Epithelial cell of esophagus (primary cell): Measurements from ENCODE around the gene ESYT2.
A peak's percentile ranks its signal among the peaks of the same experiment; 100 is the strongest.

Experiments used
- DNase-seq: peaks from one replicate; pipeline ENCODE4 v3.0.0; 2010; ENCODE audit warnings: low read depth
- H3K4me3 ChIP-seq: 2 replicates; pipeline ENCODE4 v1.5.1; 2011; ENCODE audit warnings: mild to moderate bottlenecking, low read length, control low read depth
- CTCF ChIP-seq: IDR thresholded peaks from 2 replicates; pipeline ENCODE4 v1.5.1; 2011; ENCODE audit warnings: low read depth, mild to moderate bottlenecking, low read length, control low read depth, inconsistent platforms; ENCODE audit not compliant: insufficient read depth; ENCODE audit errors: missing control alignments

The ESYT2 gene

DNA sequence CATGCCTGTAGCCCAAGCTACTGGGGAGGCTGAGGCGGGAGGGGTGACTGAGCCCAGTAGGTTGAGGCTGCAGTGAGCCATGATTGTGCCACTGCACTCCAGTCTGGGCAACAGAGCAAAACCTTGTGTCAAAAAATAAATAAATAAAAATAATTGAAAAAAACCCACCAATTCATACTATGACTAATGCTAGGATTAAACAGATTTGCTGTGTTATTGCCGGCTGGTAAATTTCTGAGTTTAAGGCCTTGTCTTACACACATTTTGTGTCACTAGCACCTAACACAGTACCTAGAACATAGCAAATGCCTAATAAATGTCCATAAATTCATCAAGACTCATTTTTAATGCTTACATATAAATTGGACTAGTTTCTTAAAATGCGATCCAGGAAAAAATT, 8.7 kb downstream of the ESYT2 start:
- DNase-seq, result no peak
- TF ChIP-seq CTCF, result no peak
- no peak overlapping the region for H3K4me3 ChIP-seq

- no peak for TF ChIP-seq CTCF
- no peak overlapping the region for H3K4me3 ChIP-seq
- no peak for DNase-seq
These were observed 9.6 kb downstream of the ESYT2 start for GRCh38 chr7:158819571-158820203.

DNA sequence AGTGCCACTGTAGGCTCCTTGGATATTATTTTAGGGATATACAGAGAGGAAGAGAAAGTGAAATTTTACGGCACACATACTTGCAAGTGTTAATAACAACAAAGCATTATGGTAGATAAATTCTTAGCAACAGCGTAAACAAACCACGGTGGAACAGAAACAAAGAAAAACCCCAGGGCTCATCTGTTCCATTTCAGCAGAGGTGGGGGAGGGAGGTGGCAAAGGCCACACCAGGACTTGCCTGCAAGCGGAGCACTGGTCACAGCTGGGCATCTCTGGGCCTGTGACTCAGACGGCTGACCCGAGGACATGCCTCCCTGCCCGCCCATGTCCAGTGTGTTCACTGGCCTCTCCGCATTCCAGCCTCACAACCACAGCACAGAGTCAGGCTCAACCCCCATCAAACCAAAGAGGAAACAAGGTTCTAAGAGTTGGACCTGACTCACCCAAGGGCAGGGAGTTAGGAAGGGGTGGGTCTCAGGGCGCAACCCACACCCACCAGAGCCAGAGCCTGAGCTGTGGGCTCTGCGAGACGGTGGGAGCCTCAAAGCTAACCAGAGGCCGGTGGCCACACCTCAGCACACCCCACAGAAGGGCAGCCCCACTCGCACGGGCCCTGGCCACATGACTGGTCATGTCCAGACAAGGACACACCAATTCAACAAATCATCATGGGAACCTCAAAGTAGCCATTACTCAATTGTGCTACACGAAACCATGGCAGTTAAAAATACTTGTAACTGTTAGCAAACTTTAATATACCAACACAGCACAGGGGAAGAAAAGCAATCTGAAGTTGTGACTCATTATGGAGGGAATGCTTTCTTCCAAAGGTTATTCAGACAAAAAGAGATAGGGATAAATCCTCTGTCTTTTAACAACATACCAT, 10.7 kb downstream of the ESYT2 start:
- DNase-seq, result peak; percentile 91
- H3K4me3 ChIP-seq, result peak overlapping the region; percentile 51
- no peak for TF ChIP-seq CTCF

- no peak overlapping the region for H3K4me3 ChIP-seq
- DNase-seq, result peak; percentile 90
- TF ChIP-seq CTCF, result peak; percentile 23
These were observed 12.3 kb downstream of the ESYT2 start for GRCh38 chr7:158816995-158817394.

- no peak overlapping the region for H3K4me3 ChIP-seq
- no peak for TF ChIP-seq CTCF
- DNase-seq, result no peak
These were observed 13.0 kb downstream of the ESYT2 start for GRCh38 chr7:158816271-158816670.

GRCh38 chr7:158815800-158816128, 13.5 kb downstream of the ESYT2 start:
- H3K4me3 ChIP-seq, result no peak overlapping the region
- TF ChIP-seq CTCF, result no peak
- no peak for DNase-seq
